Brain microvascular endothelial cell (primary cell): ENCODE data around the gene OR14J1.
"Not testable (repeated sequence)": the region's sequence is repeated elsewhere in the genome, so short reads cannot be mapped to it uniquely, and the experiment has no call there.

Experiments
- DNase-seq: peaks from one replicate; pipeline ENCODE4 v3.0.0-alpha.2; 2020
- H3K27ac ChIP-seq: fragments of 250-450 bp; sonication (Bioruptor Pico); 2 replicates; pipeline ENCODE4 v1.5.1; 2020; ENCODE audit warnings: mild to moderate bottlenecking, moderate library complexity
- H3K27me3 ChIP-seq: fragments of 250-450 bp; sonication (Bioruptor Pico); replicated peaks from 2 replicates; pipeline ENCODE4 v1.5.1; 2020; ENCODE audit warnings: mild to moderate bottlenecking
- H3K36me3 ChIP-seq: fragments of 250-450 bp; sonication (Bioruptor Pico); replicated peaks from 2 replicates; pipeline ENCODE4 v1.5.1; 2020; ENCODE audit warnings: mild to moderate bottlenecking
- H3K4me3 ChIP-seq: 2 replicates; pipeline ENCODE4 v1.5.1; 2011; ENCODE audit warnings: low read depth, mild to moderate bottlenecking, control low read depth, low read length, moderate library complexity
- in situ Hi-C: cut with HindIII; loops from 2 replicates; pipeline ENCODE4 v1.10.0; 2017; ENCODE audit warnings: low sequenced_read_pairs, low pct_ligation_motif_present
- TF ChIP-seq, protein P1 (sequence below): IDR thresholded peaks from 2 replicates; pipeline ENCODE4 v1.5.1; 2011; ENCODE audit warnings: low read depth, mild to moderate bottlenecking, moderate library complexity, low read length, control low read depth, inconsistent platforms; ENCODE audit errors: missing control alignments

The OR14J1 gene

GRCh38 chr6:29295181-29295585 lies 6.3 kb upstream of the OR14J1 start:
- Histone ChIP-seq H3K4me3 (no peak overlapping the region), H3K36me3 (no peaks in the 10 kb centered on the region), H3K27ac (no peak overlapping the region), H3K27me3 (no peaks in the 10 kb centered on the region)
- TF ChIP-seq, protein P1, sequence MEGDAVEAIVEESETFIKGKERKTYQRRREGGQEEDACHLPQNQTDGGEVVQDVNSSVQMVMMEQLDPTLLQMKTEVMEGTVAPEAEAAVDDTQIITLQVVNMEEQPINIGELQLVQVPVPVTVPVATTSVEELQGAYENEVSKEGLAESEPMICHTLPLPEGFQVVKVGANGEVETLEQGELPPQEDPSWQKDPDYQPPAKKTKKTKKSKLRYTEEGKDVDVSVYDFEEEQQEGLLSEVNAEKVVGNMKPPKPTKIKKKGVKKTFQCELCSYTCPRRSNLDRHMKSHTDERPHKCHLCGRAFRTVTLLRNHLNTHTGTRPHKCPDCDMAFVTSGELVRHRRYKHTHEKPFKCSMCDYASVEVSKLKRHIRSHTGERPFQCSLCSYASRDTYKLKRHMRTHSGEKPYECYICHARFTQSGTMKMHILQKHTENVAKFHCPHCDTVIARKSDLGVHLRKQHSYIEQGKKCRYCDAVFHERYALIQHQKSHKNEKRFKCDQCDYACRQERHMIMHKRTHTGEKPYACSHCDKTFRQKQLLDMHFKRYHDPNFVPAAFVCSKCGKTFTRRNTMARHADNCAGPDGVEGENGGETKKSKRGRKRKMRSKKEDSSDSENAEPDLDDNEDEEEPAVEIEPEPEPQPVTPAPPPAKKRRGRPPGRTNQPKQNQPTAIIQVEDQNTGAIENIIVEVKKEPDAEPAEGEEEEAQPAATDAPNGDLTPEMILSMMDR: no peak
- no peak for DNase-seq
- in situ Hi-C loops: no loop called here

DNA sequence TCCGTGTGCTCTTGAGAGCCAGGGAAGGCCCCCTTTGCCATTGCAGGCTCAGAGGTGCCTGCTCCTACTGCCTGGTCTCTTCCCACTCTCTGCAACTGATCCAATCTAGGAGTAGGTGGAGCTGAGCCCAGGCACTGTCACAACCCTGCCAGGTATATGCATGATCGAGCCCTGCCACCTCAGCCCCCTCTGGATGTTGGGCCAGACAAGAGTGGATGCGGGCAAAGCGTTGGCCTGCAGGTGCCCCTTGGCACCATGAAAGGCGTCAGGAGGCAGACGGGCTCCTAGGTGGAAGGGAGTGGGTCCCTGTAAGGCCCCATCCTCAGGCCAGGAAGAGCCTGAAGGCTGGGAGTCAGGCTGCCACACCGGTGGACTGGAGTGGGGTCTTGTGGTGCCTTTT lies 5.9 kb upstream of the OR14J1 start:
- H3K27me3 ChIP-seq: no peaks in the 10 kb centered on the region
- in situ Hi-C loops: no loop called here
- no peak overlapping the region for H3K4me3 ChIP-seq
- DNase-seq: no peak
- H3K27ac ChIP-seq: no peak overlapping the region
- TF ChIP-seq, protein P1: no peak
- H3K36me3 ChIP-seq: no peaks in the 10 kb centered on the region

GRCh38 chr6:29319931-29320330 lies 18.4 kb downstream of the OR14J1 start:
- H3K4me3 ChIP-seq: no peak overlapping the region
- no peak for DNase-seq
- in situ Hi-C loops: no loop called here
- H3K27ac ChIP-seq: no peak overlapping the region
- H3K36me3 ChIP-seq: no peaks in the 10 kb centered on the region
- no peaks in the 10 kb centered on the region for H3K27me3 ChIP-seq
- TF ChIP-seq, protein P1: no peak

GRCh38 chr6:29323332-29323731 lies 21.8 kb downstream of the OR14J1 start:
- in situ Hi-C loops, H3K27me3 ChIP-seq, DNase-seq, H3K27ac ChIP-seq, H3K4me3 ChIP-seq, H3K36me3 ChIP-seq: not testable (repeated sequence)

DNA sequence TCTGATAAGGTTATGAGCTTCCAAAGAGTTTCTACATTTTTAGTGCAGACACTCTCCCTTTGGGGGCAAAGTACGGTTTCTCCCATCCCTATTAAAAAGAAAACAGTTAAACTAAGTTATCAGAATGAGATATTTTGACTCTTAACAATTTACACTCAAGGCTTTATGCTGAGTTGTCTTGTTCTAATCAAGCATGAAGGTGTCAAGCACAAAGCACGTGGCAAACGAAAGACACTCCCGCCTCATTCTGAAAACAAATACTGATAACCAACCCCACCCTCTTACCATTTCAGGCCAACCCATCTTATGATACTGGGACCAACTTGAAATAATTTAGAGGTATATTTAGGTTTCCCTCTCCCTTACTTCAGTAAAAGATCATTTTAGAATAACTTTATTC lies 24.3 kb downstream of the OR14J1 start:
- in situ Hi-C loops: no loop called here

GRCh38 chr6:29332676-29333075 lies 31.2 kb downstream of the OR14J1 start:
- in situ Hi-C loops: no loop called here
- H3K36me3 ChIP-seq: no peaks in the 10 kb centered on the region
- no peak overlapping the region for H3K27ac ChIP-seq
- TF ChIP-seq, protein P1: no peak
- no peaks in the 10 kb centered on the region for H3K27me3 ChIP-seq
- DNase-seq: no peak
- H3K4me3 ChIP-seq: no peak overlapping the region

More for the DNA sequence above, 24.3 kb downstream of the OR14J1 start:
- Histone ChIP-seq H3K4me3 (no peak overlapping the region), H3K27me3 (no peaks in the 10 kb centered on the region), H3K36me3 (no peaks in the 10 kb centered on the region), H3K27ac (no peak overlapping the region)
- no peak for DNase-seq
- TF ChIP-seq, protein P1: no peak
